CD1c-positive myeloid dendritic cell (primary cell): ENCODE data around the gene WASHC2A.
"Not testable (repeated sequence)": the region's sequence is repeated elsewhere in the genome, so short reads cannot be mapped to it uniquely, and the experiment has no call there.

Experiments
- DNase-seq: peaks from one replicate; pipeline ENCODE4 v3.0.0-alpha.2; 2016; ENCODE audit errors: extremely low spot score

The WASHC2A gene

DNA sequence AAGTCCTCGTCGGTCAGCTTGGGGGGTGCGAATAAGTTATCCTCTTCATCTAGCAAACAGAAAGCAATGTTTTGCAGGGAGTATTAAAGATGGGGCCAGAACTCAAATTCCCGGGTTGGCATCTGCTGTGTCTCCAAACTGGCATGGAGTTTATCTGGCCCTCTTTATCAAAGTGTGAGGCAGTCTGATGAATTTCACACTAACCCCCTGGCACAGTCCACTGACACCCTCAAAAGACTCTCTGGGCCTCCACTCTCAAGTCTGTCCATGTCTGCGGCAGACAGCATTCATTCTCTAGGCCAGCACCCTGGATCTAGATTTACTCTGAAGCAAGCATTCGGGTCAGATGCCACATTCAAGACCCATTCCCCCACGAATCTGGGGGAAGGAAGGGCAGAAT is 6.2 kb upstream of the WASHC2A start:
- not testable (repeated sequence) for DNase-seq

- no peak for DNase-seq
These were observed 4.7 kb upstream of the WASHC2A start for GRCh38 chr10:50063100-50063499.

DNA sequence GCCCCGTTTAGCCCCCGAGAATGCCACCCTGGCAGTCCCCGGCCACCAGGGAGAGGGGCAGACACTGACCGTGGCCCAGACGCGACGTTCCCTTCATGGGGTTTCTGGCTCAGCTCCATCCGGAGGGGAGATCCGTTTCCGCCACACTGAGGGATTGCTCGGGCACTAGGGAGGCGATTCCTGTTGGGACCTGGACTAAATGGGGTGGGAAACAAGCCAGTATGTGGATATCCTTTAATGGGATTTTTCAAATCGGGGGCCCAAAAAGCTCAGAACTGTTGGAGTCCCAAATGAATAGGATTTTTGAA is 552 bp downstream of the WASHC2A start:
- DNase-seq, result not testable (repeated sequence)

GRCh38 chr10:50075139-50075538 is 7.4 kb downstream of the WASHC2A start:
- not testable (repeated sequence) for DNase-seq

DNA sequence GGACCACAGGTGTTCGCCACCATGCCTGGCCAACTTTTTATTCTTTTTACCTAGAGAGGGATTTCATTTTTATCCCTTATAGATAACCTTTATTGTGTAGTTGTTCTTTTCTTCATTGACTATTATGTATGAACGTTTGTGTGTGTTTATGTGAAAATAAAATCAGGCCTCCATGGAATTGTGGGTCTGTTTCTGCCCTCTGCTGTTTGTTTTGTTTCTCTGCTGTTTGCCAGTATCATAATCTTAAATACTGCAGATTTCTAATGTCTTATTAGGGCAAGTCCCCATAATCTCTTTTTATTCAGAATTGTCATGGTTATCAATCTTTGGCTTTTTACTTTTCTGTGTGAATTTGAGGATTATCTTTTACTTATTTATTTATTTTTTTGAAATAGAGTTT is 7.8 kb downstream of the WASHC2A start:
- DNase-seq, result peak; percentile 5

GRCh38 chr10:50091304-50091703 is 23.6 kb downstream of the WASHC2A start:
- not testable (repeated sequence) for DNase-seq

GRCh38 chr10:50092928-50093327 is 25.2 kb downstream of the WASHC2A start:
- not testable (repeated sequence) for DNase-seq

GRCh38 chr10:50094630-50095029 is 26.9 kb downstream of the WASHC2A start:
- not testable (repeated sequence) for DNase-seq

DNA sequence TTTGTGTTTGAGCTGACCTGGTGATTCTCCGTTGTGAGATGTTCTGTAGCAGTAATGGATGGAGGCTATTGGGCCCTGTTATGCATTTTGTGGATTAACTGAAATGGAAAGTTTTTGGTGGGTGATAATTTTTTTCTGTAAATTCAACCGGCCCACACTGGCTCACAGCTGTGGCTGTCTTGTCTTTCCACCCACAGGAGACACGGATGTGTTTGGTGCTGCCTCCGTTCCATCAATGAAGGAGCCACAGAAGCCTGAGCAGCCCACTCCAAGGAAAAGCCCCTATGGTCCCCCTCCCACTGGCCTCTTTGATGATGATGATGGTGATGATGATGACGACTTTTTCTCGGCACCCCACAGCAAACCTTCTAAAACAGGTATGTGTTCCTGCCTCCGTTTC is 27.6 kb downstream of the WASHC2A start:
- not testable (repeated sequence) for DNase-seq

- DNase-seq, result not testable (repeated sequence)
These were observed 29.0 kb downstream of the WASHC2A start for GRCh38 chr10:50096722-50097121.

DNA sequence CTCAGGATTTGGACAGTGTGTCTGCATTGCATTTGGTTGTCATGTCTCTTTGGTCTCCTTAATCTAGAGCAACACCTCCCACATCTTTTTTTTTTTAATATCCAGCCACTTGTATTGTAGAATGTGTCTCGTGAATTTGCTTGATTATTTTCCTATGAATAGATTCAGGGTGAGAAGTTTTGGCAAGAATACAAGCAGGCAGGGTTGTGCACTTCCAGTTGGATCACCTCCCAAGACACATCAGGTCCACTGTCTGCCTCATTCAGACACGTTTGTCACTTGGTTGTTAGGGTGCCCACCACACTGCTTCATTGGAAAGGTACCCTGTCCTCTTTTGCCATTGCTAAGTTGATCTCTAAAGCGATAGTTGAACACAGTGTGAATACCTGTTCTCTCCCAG is 30.9 kb downstream of the WASHC2A start:
- not testable (repeated sequence) for DNase-seq

GRCh38 chr10:50101139-50101582 is 33.4 kb downstream of the WASHC2A start:
- DNase-seq, result peak; percentile 8

GRCh38 chr10:50101747-50102146 is 34.0 kb downstream of the WASHC2A start:
- DNase-seq, result not testable (repeated sequence)

DNA sequence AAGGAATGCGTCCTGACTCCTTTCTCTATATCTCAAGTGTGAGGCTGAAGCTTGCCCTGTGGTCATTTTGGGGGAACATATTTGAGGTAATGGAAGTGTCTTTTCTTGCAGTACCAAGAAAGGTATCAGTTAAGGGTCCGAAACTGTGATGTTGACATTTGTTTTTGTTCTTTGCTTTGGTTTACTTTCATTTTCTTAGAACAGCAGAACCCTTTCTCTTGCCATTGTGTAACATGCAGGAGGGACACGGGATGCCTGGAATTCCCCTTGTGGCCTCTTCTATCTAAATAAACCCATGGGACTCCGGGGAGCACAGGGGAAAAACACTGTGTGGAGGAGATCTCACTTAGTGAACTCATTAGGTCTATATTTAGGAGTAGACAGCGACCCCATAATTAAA is 34.5 kb downstream of the WASHC2A start:
- DNase-seq, result not testable (repeated sequence)

DNA sequence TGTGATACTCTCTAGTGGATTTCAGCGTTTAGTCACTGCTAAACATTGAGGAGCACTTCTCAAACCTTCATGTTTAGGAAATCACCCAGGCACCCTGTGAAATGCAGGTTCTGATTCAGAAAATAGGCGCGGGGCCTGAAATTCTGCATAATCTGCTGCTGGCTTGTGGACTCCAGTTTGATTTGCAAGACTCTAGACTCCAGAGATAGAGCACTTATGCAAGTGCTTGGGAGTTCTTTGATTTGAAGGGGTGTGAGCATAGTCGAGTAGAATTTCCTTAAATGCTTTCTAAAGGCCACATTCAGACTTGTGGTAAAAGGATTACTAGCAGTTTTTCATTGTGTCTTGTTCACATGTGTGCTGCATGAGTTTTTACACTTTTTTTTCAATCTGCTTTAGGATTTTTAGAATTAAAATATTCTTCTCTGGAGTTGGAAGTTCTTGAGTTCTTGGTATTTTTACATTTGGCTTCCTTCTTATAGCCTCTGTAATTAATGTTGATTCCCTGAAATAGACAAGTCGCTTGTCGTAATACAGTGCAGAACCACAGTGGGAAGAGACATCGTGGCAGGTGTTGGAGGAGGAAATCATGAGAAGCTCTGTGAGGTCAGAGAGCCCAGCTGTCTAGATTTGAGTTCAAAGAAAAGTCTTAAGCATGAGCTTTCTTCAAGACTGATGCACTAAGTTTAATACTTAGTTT is 41.4 kb downstream of the WASHC2A start:
- DNase-seq, result not testable (repeated sequence)

DNA sequence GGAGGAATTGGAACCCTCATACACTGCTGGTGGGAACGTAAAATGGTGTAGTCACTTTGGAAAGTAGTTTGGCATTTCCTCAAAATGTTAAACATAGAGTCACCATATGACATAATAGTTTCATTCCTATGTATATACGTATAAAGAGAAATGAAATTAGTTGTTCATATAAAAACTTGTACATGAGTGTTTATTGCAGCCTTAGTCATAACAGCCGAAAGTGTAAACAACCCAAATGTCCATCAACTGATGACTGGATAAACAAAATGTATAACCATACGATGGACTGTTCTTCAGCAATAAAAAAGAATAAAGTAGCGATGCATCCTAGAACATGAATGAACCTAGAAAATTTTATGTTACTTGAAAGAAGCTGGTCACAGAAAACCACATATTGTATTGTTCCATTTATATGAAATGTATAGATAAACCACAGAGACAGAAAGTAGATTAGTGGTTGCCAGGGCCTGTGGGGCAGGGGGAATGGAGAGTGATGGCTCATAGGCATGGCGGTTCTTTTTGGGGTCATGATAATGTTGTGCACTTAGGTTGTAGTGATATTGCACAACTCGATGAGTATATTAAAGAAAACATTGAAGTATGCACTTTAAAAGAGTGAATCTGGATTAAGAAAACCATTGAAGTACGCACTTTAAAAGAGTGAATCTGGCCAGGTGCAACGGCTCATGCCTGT is 44.8 kb downstream of the WASHC2A start:
- DNase-seq, result not testable (repeated sequence)

- not testable (repeated sequence) for DNase-seq
These were observed 59.0 kb downstream of the WASHC2A start for GRCh38 chr10:50126765-50127164.

- DNase-seq, result not testable (repeated sequence)
These were observed 60.1 kb downstream of the WASHC2A start for GRCh38 chr10:50127770-50128292.

GRCh38 chr10:50131245-50131965 is 63.7 kb downstream of the WASHC2A start:
- DNase-seq, result not testable (repeated sequence)

GRCh38 chr10:50132322-50132721 is 64.6 kb downstream of the WASHC2A start:
- not testable (repeated sequence) for DNase-seq

DNA sequence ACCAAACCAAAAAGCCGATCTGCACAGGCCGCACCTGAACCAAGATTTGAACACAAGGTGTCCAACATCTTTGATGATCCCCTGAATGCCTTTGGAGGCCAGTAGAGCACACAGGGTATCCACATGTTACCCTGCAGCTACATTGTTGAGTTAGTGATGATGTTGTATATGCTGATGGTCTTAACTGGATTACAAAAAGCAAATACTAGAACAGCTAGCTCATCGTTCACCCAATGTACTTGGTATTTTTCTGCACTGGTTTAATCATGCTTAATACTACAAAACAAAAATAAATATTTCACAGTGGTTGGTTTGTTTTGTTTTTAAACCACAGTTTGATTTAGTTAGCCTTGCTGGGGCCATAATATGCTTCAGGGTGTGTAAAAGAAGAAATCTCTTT is 65.1 kb downstream of the WASHC2A start:
- not testable (repeated sequence) for DNase-seq

- peak; percentile 15 for DNase-seq
These were observed 75.9 kb downstream of the WASHC2A start for GRCh38 chr10:50143512-50144174.
